ENCODE results near the gene SMAP1.

Gene SMAP1

GRCh38 chr6:70903665-70904452 is 236.2 kb downstream of the SMAP1 start:
- no peak for DNase-seq (ENCODE audit: low read depth)
- no peak overlapping the region for H3K4me3 ChIP-seq (ENCODE audit: low read length)
- no peak for TF ChIP-seq CTCF (conservative IDR thresholded peaks at IDR 0.05; ENCODE audit: low read depth, low read length)

- no peak for TF ChIP-seq CTCF (conservative IDR thresholded peaks at IDR 0.05; ENCODE audit: low read depth, low read length)
- no peak for DNase-seq (ENCODE audit: low read depth)
- H3K4me3 ChIP-seq (ENCODE audit: low read length), result no peak overlapping the region
Observed at GRCh38 chr6:70905742-70906141, 238.1 kb downstream of the SMAP1 start.
